ENCODE results near the gene ARSG. TPM values are rescaled to one million over a fixed set of nuclear protein-coding genes. Genes with fewer than 3 reads are reported as not detected.

The ARSG gene
- total and polyA plus RNA-seq, 10 of the 15 experiments (the other 5 are each of a cell fraction or from before 2014, with no cell fraction given): 2.9 to 13.5 (median 7.6) TPM

DNA sequence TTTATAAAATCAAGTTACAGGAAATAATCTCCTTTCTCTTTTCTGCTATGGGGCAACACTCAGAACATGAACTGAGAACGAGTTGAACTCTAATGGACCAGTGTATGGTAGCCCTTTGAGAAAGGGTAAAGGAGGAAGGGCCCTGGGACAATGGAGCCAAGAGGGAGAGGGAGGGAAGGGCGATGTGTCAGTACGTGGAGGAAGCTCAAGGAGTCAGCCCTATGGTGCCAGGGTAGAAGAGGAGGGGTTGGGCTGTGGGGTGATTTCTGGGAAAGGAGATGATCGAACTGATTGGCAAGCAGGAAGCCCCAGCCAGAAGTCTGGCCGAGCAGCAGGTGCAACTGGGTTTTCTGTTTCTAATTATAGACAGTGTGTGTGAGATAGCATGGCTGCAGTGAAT, 170.3 kb downstream of the ARSG start (continued):
- TF ChIP-seq SMAD1 (IDR thresholded peaks at IDR 0.05; ENCODE audit: low read depth, partially characterized antibody) (no peak), RAD51 (IDR thresholded peaks at IDR 0.05) (no peak), GATAD2B (conservative IDR thresholded peaks at IDR 0.05; ENCODE audit: low read depth) (no peak), IKZF1 (conservative IDR thresholded peaks at IDR 0.05) (peak; percentile 36; the same call in 1 of the 2 replicates), RFX5 (IDR thresholded peaks at IDR 0.05; ENCODE audit: low read depth, low read length) (no peak), IKZF2 (IDR thresholded peaks at IDR 0.05) (peak; percentile 45 to 62), TARDBP (IDR thresholded peaks at IDR 0.05; ENCODE audit: borderline replicate concordance) (no peak), BACH1 (IDR thresholded peaks at IDR 0.05; ENCODE audit: borderline replicate concordance) (no peak), POLR2A (IDR thresholded peaks at IDR 0.05; ENCODE audit: low read depth, low read length) (peak; percentile 34; the same call in 1 of the 2 replicates), MEF2B (IDR thresholded peaks at IDR 0.05; ENCODE audit: partially characterized antibody, poor library complexity, severe bottlenecking) (peak; percentile 64), SMAD5 (IDR thresholded peaks at IDR 0.05; ENCODE audit: low read depth) (0 out of 2 replicates have a peak, but pooled peaks have one; percentile 24), BHLHE40 (IDR thresholded peaks at IDR 0.05; ENCODE audit: borderline replicate concordance in 1 of 2, low read depth in 2 of 2, low read length in 1 of 2) (peak in 1 of 2 experiments; percentile 26; a peak in 1 of 4 replicates), NR2C2 (IDR thresholded peaks at IDR 0.05; ENCODE audit: borderline replicate concordance, control insufficient read depth, insufficient read length, low read depth) (no peak), HDGF (IDR thresholded peaks at IDR 0.05) (peak; percentile 85; the same call in 1 of the 2 replicates), HDAC2 (IDR thresholded peaks at IDR 0.05) (no peak), TCF3 (IDR thresholded peaks at IDR 0.05; ENCODE audit: borderline replicate concordance, insufficient read depth, low read depth, low read length) (peak; percentile 33; the same call in 1 of the 2 replicates), LARP7 (IDR thresholded peaks at IDR 0.05) (no peak), PAX8 (IDR thresholded peaks at IDR 0.05) (no peak), EED (IDR thresholded peaks at IDR 0.05; ENCODE audit: low read depth) (peak; percentile 19; the same call in 1 of the 2 replicates), SMC3 (IDR thresholded peaks at IDR 0.05; ENCODE audit: borderline replicate concordance, low read length) (no peak)
- TF ChIP-seq, protein P1, sequence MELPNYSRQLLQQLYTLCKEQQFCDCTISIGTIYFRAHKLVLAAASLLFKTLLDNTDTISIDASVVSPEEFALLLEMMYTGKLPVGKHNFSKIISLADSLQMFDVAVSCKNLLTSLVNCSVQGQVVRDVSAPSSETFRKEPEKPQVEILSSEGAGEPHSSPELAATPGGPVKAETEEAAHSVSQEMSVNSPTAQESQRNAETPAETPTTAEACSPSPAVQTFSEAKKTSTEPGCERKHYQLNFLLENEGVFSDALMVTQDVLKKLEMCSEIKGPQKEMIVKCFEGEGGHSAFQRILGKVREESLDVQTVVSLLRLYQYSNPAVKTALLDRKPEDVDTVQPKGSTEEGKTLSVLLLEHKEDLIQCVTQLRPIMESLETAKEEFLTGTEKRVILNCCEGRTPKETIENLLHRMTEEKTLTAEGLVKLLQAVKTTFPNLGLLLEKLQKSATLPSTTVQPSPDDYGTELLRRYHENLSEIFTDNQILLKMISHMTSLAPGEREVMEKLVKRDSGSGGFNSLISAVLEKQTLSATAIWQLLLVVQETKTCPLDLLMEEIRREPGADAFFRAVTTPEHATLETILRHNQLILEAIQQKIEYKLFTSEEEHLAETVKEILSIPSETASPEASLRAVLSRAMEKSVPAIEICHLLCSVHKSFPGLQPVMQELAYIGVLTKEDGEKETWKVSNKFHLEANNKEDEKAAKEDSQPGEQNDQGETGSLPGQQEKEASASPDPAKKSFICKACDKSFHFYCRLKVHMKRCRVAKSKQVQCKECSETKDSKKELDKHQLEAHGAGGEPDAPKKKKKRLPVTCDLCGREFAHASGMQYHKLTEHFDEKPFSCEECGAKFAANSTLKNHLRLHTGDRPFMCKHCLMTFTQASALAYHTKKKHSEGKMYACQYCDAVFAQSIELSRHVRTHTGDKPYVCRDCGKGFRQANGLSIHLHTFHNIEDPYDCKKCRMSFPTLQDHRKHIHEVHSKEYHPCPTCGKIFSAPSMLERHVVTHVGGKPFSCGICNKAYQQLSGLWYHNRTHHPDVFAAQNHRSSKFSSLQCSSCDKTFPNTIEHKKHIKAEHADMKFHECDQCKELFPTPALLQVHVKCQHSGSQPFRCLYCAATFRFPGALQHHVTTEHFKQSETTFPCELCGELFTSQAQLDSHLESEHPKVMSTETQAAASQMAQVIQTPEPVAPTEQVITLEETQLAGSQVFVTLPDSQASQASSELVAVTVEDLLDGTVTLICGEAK (IDR thresholded peaks at IDR 0.05; ENCODE audit: borderline replicate concordance): no peak
- TF ChIP-seq, protein P2, sequence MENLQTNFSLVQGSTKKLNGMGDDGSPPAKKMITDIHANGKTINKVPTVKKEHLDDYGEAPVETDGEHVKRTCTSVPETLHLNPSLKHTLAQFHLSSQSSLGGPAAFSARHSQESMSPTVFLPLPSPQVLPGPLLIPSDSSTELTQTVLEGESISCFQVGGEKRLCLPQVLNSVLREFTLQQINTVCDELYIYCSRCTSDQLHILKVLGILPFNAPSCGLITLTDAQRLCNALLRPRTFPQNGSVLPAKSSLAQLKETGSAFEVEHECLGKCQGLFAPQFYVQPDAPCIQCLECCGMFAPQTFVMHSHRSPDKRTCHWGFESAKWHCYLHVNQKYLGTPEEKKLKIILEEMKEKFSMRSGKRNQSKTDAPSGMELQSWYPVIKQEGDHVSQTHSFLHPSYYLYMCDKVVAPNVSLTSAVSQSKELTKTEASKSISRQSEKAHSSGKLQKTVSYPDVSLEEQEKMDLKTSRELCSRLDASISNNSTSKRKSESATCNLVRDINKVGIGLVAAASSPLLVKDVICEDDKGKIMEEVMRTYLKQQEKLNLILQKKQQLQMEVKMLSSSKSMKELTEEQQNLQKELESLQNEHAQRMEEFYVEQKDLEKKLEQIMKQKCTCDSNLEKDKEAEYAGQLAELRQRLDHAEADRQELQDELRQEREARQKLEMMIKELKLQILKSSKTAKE (IDR thresholded peaks at IDR 0.05; ENCODE audit: low read depth, poor library complexity, severe bottlenecking): no peak
- TF ChIP-seq, protein P3, sequence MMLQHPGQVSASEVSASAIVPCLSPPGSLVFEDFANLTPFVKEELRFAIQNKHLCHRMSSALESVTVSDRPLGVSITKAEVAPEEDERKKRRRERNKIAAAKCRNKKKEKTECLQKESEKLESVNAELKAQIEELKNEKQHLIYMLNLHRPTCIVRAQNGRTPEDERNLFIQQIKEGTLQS (IDR thresholded peaks at IDR 0.05; ENCODE audit: borderline replicate concordance, extremely low read depth, low read depth, low read length): no peak
